Activated CD4-positive, alpha-beta T cell treated with anti-CD3 and anti-CD28 coated beads, Interleukin-2, amount 50 U/mL, for 48 hours (primary cell): ENCODE measurements around the gene NUDT13.

Source experiments
- DNase-seq, 2 experiments: peaks; one replicate each; pipeline ENCODE4 v3.0.0-alpha.2; 2020

Gene NUDT13

DNA sequence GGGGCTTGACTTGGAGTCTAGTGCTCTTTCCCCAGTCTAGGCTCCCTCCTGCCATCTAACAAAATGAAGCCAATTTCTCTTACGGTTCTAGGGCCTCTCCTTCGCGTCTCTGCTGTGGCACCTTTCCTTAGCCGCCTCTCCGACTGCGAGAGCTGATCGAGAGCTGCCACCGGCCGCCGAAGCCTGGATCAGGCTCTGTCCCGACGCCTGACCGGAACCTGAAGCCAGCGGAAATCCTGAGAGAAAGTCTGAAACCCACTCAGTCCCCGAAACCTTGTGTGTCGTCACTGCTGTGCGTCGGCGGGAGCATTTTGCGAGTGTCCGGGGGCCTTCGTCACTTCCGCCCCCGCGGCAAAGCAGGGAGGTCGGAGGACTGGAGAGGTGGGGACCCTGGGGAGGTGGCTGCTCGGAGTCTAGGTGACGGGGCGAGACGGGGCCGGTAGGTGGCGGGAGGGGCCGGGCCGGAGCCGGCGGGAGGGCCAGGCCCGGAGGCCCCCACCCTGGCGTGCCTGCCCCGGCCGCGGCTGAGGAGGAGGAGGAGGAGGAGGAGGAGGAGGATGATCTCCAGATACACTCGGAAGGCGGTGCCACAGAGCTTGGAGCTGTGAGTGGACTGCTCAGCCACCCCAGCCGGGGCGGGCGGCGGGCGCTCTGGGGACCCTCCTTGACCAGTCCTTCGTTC lies 57.7 kb downstream of the NUDT13 start, which contains the start of the genes ECD and FAM149B1:
Gene ECD, minus strand, starts transcription at position 226 of the 682 bp plus-strand sequence. CDS start 4,071 bp downstream, outside the sequence.
Gene FAM149B1, plus strand, starts transcription at position 337 of the 682 bp plus-strand sequence. Its CDS starts 221 bp downstream, at position 558.
- DNase-seq = peak; percentile 94 to 95

DNA sequence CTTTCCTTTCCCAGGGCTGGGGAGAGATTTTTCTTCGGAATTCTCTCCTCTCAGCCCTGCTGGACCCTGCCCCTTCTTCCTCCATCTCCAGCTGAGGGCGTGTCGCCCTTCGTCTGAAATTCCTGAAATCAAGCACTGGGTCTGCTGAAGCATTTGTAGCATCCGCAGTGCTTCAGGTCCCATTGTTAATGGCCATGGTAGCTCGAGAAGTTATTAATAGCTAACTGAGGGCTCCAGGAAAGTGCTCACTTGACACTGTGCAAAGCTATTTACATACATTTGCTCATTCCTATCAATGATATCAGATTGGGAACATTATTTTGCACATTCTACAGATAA lies 58.2 kb downstream of the NUDT13 start:
- no peak for DNase-seq

DNA sequence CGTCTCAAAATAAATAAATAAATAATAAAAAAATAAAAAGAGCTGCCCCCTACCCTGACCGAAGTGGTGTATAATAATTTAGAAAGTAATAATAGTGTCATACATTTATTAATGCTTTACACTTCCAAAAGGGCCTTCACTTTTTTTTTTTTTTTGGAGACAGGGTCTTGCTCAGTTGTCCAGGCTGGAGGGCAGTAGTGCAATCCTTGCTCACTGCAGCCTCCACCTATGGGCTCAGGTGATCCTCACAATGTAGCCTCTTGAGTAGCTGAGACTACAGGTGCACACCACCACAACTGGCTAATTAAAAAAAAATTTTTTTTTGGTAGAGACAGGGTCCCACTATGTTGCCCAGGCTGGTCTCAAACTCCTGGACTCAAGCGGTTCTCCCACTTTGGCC lies 59.1 kb downstream of the NUDT13 start:
- DNase-seq = no peak

DNA sequence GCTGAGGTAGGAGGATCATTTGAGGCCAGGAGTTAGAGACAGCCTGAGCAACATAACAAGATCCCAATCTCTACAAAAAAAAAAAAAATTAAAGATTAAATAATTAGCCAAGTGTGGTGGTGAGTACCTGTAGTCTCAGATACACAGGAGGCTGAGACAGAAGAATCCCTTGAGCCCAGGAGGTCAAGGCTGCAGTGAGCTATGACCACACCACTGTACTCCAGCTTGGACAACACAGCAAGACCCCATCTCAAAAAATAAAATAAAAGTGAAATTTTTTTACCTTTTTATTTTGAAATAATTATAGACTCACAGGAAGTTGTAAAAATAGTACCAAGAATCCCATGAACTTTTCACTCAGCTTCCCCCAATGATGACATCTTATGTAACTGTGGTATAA lies 62.6 kb downstream of the NUDT13 start:
- DNase-seq = no peak

DNA sequence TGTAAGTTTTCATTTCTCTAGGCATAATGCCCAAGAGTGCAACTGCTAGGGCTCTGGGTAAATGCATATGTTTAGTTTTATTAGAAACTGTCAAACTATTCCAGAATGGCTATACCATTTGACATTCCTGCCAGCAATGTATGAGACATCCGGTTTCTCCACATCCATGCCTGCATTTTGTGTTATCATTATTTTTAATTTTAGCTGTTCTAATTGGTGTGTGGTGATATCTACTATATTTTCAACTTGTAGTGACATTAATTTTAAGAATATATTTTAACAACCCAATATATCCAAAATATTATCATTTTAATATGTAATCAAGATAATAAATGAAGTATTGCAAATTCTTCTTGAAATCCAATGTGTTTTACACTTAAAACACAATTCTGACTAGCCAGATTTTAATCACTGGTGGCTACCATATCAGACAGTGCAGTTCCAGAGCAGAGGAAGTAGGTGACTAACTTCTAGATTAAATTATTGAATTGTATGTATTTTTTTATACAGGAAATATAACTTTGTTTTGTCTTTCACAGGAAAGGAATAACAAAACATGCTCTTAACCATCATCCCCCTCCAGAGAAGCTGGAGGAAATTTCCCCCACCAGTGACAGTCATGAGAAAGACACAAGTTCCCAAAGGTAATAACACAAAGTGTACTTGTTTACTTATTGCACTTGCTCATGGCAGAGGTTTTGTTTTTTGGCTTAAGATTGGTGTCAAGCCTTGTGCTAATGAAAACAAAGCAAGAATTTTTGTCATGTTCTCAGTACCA lies 64.1 kb downstream of the NUDT13 start:
- no peak for DNase-seq
